ENCODE data around the gene STAC3.

The STAC3 gene

DNA sequence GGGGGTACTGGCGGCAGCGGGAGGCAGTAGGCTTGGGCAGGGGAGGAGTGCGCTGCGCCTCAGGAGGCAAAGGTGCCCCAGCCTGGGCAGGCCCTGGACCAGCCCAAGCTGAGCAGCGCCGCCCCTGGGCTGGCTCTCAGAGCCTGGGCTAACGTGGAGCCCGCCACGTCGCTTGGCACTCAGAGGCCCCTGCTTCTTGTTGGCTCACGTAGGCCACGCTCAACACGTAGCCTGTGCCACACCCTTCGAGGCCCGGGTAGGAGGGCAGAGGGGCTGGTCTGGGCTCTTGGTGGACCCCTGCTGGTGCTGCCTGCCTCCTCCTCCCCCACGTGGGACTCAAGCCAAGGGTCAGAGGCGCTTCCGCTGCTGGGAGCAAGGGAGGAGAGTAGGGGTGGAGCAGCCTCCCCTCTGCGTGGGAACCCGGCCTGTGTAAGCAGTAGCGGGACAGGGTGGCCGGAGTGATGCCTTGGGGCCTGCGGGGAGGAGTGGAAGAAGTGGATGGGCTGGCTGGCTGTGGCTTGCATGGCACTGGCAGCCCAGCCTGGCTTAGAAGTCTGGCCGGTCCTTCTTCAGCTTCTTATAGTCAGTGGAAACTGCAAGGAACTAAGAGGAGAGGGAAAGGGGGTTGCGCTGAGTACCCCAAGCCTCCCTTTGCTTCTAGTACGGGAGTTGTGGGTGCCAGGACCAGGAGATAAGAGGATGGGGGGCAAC is 15.8 kb downstream of the STAC3 start (continued):
- TF ChIP-seq KLF10 (tag by site-specific recombination; IDR thresholded peaks at IDR 0.05) (peak; percentile 73), HOXD13 (CRISPR knock-in tag; IDR thresholded peaks at IDR 0.05; ENCODE audit: borderline replicate concordance) (no peak), ZNF391 (tag by site-specific recombination; IDR thresholded peaks at IDR 0.05; ENCODE audit: borderline replicate concordance, low read depth) (no peak), GLIS1 (tag by site-specific recombination; IDR thresholded peaks at IDR 0.05) (peak; percentile 76)

- POLR2A ChIA-PET = no interaction called here
- Histone ChIP-seq H3K4me1 (ENCODE audit: control insufficient read depth, insufficient read depth, low read length) (peaks cover 21% of the 10 kb centered on the region), H3K4me3 (ENCODE audit: low read depth, low read length) (no peak overlapping the region), H3K36me3 (ENCODE audit: control insufficient read depth in 2 of 2, insufficient read depth in 1 of 2, low read length in 2 of 2) (peaks cover 0 to 55% of the 10 kb centered on the region in 2 experiments; a peak in 1 of 3 replicates), H3K27ac (ENCODE audit: extremely low read depth, low read depth, low read length) (peak overlapping the region; percentile 66), H3K9me3 (ENCODE audit: control insufficient read depth, insufficient read depth, low read depth, low read length) (no peaks in the 10 kb centered on the region)
- CTCF ChIA-PET = interaction anchor here (13.7 to 23.3 kb wide), 2 partner anchors 5 to 19 kb away, joined by 192 to 628 read pairs; partner anchors contain the start of gene NXPH4
- TF ChIP-seq TCF7L2 (IDR thresholded peaks at IDR 0.05; ENCODE audit: borderline replicate concordance, low read depth, low read length) (no peak), ZNF16 (tag by site-specific recombination; IDR thresholded peaks at IDR 0.05; ENCODE audit: low read depth) (no peak), ZFP69B (tag by site-specific recombination; IDR thresholded peaks at IDR 0.05) (no peak), ZXDB (tag by site-specific recombination; IDR thresholded peaks at IDR 0.05) (no peak), KLF9 (tag by site-specific recombination; IDR thresholded peaks at IDR 0.05; ENCODE audit: low read depth) (no peak), ZFP41 (tag by site-specific recombination; IDR thresholded peaks at IDR 0.05; ENCODE audit: borderline replicate concordance) (no peak), ZNF48 (tag by site-specific recombination; IDR thresholded peaks at IDR 0.05) (no peak), KLF8 (tag by site-specific recombination; IDR thresholded peaks at IDR 0.05) (no peak), ZNF571 (tag by site-specific recombination; IDR thresholded peaks at IDR 0.05) (no peak), ZNF747 (tag by site-specific recombination; IDR thresholded peaks at IDR 0.05) (no peak), MEIS1 (CRISPR knock-in tag; IDR thresholded peaks at IDR 0.05; ENCODE audit: borderline replicate concordance) (no peak), ZNF529 (tag by site-specific recombination; IDR thresholded peaks at IDR 0.05; ENCODE audit: insufficient replicate concordance) (no peak)
- TF ChIP-seq, protein P1, sequence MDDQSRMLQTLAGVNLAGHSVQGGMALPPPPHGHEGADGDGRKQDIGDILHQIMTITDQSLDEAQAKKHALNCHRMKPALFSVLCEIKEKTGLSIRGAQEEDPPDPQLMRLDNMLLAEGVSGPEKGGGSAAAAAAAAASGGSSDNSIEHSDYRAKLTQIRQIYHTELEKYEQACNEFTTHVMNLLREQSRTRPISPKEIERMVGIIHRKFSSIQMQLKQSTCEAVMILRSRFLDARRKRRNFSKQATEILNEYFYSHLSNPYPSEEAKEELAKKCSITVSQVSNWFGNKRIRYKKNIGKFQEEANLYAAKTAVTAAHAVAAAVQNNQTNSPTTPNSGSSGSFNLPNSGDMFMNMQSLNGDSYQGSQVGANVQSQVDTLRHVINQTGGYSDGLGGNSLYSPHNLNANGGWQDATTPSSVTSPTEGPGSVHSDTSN (CRISPR knock-in tag; IDR thresholded peaks at IDR 0.05) = no peak
- TF ChIP-seq, protein P2, sequence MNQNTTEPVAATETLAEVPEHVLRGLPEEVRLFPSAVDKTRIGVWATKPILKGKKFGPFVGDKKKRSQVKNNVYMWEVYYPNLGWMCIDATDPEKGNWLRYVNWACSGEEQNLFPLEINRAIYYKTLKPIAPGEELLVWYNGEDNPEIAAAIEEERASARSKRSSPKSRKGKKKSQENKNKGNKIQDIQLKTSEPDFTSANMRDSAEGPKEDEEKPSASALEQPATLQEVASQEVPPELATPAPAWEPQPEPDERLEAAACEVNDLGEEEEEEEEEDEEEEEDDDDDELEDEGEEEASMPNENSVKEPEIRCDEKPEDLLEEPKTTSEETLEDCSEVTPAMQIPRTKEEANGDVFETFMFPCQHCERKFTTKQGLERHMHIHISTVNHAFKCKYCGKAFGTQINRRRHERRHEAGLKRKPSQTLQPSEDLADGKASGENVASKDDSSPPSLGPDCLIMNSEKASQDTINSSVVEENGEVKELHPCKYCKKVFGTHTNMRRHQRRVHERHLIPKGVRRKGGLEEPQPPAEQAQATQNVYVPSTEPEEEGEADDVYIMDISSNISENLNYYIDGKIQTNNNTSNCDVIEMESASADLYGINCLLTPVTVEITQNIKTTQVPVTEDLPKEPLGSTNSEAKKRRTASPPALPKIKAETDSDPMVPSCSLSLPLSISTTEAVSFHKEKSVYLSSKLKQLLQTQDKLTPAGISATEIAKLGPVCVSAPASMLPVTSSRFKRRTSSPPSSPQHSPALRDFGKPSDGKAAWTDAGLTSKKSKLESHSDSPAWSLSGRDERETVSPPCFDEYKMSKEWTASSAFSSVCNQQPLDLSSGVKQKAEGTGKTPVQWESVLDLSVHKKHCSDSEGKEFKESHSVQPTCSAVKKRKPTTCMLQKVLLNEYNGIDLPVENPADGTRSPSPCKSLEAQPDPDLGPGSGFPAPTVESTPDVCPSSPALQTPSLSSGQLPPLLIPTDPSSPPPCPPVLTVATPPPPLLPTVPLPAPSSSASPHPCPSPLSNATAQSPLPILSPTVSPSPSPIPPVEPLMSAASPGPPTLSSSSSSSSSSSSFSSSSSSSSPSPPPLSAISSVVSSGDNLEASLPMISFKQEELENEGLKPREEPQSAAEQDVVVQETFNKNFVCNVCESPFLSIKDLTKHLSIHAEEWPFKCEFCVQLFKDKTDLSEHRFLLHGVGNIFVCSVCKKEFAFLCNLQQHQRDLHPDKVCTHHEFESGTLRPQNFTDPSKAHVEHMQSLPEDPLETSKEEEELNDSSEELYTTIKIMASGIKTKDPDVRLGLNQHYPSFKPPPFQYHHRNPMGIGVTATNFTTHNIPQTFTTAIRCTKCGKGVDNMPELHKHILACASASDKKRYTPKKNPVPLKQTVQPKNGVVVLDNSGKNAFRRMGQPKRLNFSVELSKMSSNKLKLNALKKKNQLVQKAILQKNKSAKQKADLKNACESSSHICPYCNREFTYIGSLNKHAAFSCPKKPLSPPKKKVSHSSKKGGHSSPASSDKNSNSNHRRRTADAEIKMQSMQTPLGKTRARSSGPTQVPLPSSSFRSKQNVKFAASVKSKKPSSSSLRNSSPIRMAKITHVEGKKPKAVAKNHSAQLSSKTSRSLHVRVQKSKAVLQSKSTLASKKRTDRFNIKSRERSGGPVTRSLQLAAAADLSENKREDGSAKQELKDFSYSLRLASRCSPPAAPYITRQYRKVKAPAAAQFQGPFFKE (tag by site-specific recombination; IDR thresholded peaks at IDR 0.05; ENCODE audit: borderline replicate concordance) = no peak
These were observed 16.4 kb downstream of the STAC3 start for GRCh38 chr12:57234571-57235016.

Measured in HEK293 (cell line).